Measurements from ENCODE around the gene ZRANB2. TPM values are rescaled to one million over a fixed set of nuclear protein-coding genes. Genes with fewer than 3 reads are reported as not detected.

ZRANB2 gene
- total RNA-seq, 2 donors from 2014 or later, result 23.5 to 37.9 TPM

DNA sequence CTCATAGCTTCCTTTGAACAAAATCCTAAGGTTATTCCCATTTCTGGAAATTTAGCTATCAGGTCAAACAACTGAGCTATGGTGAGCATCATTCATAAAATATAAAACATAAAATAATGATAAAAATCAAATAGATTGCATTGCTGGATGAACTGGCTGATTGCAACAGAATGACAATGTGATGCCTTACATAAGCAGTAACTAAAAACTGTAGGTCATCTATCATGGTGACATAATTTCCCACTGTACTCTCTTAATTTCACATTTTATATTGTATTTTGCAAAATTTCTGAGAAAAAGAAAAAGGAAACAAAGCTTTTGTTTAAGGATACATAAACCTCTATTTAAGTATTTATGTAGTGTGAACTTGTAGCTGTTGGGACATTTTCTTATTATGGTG is 37.8 kb downstream of the ZRANB2 start:
- H3K9me3 ChIP-seq, result no peaks in the 10 kb centered on the region
- no peak overlapping the region for H3K27ac ChIP-seq
- peaks cover 0 to 11% of the 10 kb centered on the region in 2 donors for H3K27me3 ChIP-seq
- peaks cover 0 to 17% of the 10 kb centered on the region in 2 donors for H3K4me1 ChIP-seq
- H3K4me3 ChIP-seq, result no peak overlapping the region
- TF ChIP-seq, protein P1, sequence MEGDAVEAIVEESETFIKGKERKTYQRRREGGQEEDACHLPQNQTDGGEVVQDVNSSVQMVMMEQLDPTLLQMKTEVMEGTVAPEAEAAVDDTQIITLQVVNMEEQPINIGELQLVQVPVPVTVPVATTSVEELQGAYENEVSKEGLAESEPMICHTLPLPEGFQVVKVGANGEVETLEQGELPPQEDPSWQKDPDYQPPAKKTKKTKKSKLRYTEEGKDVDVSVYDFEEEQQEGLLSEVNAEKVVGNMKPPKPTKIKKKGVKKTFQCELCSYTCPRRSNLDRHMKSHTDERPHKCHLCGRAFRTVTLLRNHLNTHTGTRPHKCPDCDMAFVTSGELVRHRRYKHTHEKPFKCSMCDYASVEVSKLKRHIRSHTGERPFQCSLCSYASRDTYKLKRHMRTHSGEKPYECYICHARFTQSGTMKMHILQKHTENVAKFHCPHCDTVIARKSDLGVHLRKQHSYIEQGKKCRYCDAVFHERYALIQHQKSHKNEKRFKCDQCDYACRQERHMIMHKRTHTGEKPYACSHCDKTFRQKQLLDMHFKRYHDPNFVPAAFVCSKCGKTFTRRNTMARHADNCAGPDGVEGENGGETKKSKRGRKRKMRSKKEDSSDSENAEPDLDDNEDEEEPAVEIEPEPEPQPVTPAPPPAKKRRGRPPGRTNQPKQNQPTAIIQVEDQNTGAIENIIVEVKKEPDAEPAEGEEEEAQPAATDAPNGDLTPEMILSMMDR (IDR thresholded peaks at IDR 0.05), result no peak
- H3K36me3 ChIP-seq, result no peaks in the 10 kb centered on the region
- DNase-seq (ENCODE audit: low spot score), result no peak

DNA sequence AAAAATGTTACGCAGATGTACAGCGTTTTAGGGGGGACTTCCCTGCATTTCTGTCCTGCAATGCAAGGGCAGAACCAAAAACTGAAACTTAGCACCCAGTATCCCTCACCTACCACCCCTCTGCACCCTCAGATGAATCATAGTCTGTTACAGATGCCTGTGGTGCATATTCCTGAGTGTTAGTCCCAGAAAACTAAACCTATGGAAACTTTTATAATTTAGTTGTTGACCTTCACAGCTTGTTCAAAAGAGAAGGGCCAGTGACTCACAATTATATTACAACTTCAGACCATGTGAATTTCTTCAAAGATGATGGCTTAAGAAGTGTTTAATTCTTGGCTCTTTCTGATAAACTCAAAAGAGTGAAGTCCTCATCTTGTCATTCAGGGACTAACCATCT is 39.0 kb downstream of the ZRANB2 start:
- Histone ChIP-seq H3K27ac (no peak overlapping the region), H3K4me3 (no peak overlapping the region), H3K9me3 (no peaks in the 10 kb centered on the region), H3K36me3 (no peaks in the 10 kb centered on the region), H3K27me3 (peaks cover 0 to 4% of the 10 kb centered on the region in 2 donors), H3K4me1 (peaks cover 0 to 4% of the 10 kb centered on the region in 2 donors)
- TF ChIP-seq, protein P1 (IDR thresholded peaks at IDR 0.05), result no peak
- no peak for DNase-seq (ENCODE audit: low spot score)

DNA sequence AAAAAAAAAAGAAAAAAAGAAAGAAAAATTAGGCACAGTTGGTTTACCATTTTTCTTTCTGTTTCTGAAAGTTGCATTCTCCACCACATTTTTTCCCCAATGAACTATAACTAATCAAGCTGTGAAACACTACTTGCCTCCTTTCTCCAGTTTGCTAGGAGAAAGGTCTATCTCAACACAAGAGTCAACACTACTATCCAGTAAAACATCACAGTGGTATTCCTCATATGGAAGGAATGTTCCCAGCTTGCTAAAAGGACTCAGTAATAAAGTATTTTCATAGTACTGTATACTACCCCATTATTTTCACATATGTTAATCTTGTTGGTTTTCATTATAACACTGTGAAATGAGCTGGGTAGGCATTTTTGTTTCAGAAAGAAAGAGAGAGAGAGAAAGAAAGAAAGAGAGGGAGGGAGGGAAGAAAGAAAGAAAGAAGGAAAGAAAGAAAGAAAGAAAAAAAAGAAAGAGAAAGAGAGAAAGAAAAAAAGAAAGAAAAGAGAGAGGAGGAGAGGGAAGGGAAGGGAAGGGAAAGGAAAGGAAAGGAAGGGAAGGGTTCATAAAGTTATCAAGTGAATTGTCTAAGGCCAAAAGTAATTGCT is 41.1 kb downstream of the ZRANB2 start:
- Histone ChIP-seq H3K4me3 (no peak overlapping the region), H3K36me3 (no peaks in the 10 kb centered on the region), H3K27ac (no peak overlapping the region), H3K27me3 (no peaks in the 10 kb centered on the region), H3K4me1 (no peaks in the 10 kb centered on the region), H3K9me3 (no peaks in the 10 kb centered on the region)
- no peak for DNase-seq (ENCODE audit: low spot score)
- TF ChIP-seq, protein P1 (IDR thresholded peaks at IDR 0.05), result no peak

DNA sequence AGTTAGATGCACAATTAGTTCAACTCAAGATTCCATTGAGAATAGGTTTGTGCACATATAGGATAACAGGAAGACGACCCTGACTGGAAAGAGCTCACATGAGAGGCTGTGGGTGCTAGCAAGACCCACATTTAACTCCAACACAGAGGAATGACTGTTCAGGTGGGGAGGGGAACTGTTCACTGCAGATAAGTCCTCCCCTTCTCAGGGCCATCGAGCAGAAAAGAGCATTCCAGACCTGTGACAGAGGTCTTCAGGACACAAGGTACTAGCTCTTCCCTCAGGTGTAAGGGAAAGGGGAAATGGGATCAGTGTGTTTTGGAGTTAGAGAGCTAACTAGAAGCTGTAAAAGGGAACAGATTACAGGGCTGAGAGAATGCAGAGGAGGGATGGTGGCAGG is 41.9 kb downstream of the ZRANB2 start:
- Histone ChIP-seq H3K36me3 (no peaks in the 10 kb centered on the region), H3K4me1 (no peaks in the 10 kb centered on the region), H3K27ac (no peak overlapping the region), H3K9me3 (no peaks in the 10 kb centered on the region), H3K4me3 (no peak overlapping the region), H3K27me3 (no peaks in the 10 kb centered on the region)
- DNase-seq (ENCODE audit: low spot score), result no peak
- TF ChIP-seq, protein P1 (IDR thresholded peaks at IDR 0.05), result no peak

DNA sequence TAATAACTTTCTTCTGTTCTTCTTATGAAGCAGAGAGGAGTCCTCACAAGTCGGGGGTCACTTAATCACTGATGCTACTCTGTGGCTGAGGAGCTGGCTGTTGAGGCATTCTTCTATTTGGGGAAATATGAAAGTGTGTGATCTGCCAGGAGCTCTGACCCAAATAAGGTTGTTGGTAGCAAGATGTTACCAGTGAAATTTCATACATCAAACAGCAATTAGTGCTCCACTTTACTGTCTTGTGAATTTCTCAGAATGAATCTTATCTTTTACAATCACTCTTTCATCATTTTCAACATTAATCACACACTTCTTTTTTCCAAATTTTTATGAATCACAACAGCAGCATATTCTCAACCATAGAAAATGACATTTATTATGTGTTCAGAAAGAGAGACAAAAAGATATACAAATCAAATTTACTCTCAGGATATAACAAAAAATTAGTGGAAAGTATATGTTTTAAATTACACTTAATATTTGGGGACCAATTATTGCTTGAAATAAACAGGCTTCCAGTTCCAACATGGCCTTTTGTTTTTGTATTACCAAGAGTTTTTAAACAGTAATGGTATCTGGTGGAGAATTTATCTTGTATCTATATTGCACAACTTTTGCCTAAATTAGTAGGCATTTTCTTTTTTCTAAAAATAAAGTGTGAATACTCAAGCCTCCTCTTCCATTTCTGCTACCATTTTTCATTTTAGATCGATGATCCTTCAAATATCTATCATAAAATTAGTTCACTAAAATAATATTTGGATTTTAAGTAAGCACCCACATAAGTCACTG is 42.8 kb downstream of the ZRANB2 start:
- Histone ChIP-seq H3K4me1 (no peaks in the 10 kb centered on the region), H3K4me3 (no peak overlapping the region), H3K9me3 (no peaks in the 10 kb centered on the region), H3K27ac (no peak overlapping the region), H3K36me3 (no peaks in the 10 kb centered on the region), H3K27me3 (no peaks in the 10 kb centered on the region)
- TF ChIP-seq, protein P1 (IDR thresholded peaks at IDR 0.05), result no peak
- no peak for DNase-seq (ENCODE audit: low spot score)

Measured in right atrium auricular region (tissue), 2 donors.